CD4-positive, CD25-positive, alpha-beta regulatory T cell (primary cell): ENCODE results near the gene RNASE12. TPM values are rescaled to one million over a fixed set of nuclear protein-coding genes. Genes with fewer than 3 reads are reported as not detected.

Source experiments
- ATAC-seq, 2 donors: fragments of 150-1000 bp; cut with Tn5 transposase; one replicate each; pipeline ENCODE4 v1.10.0; 2021; ENCODE audit warnings: low read depth in 2 of 2, moderate number of reproducible peaks in 2 of 2, moderate library complexity in 1 of 2
- DNase-seq, 3 donors: peaks; one replicate each; pipeline versions ENCODE4 v3.0.0 to v3.0.0-alpha.2; 2012 to 2022; ENCODE audit warnings: mixed read lengths in 1 of 3
- H3K27ac ChIP-seq: one replicate; pipeline ENCODE4 v1.7.0; 2013; ENCODE audit warnings: mild to moderate bottlenecking, low read length; ENCODE audit not compliant: insufficient read depth, poor library complexity, severe bottlenecking
- H3K27me3 ChIP-seq: one replicate; pipeline ENCODE4 v1.7.0; 2013; ENCODE audit warnings: low read length; ENCODE audit not compliant: control insufficient read depth, insufficient read depth
- H3K36me3 ChIP-seq: one replicate; pipeline ENCODE4 v1.7.0; 2013; ENCODE audit warnings: mild to moderate bottlenecking, low read length, moderate library complexity; ENCODE audit not compliant: control insufficient read depth, insufficient read depth
- H3K4me1 ChIP-seq: 2 replicates; pipeline ENCODE4 v1.7.0; 2013; ENCODE audit warnings: mild to moderate bottlenecking, low read length; ENCODE audit not compliant: insufficient read depth, control insufficient read depth, poor library complexity, severe bottlenecking
- H3K4me3 ChIP-seq: one replicate; pipeline ENCODE4 v1.7.0; 2013; ENCODE audit warnings: low read depth, mild to moderate bottlenecking, low read length, moderate library complexity
- H3K9me3 ChIP-seq, 2 experiments: 1 replicate in 1 of 2; 2 replicates in 1 of 2; pipeline ENCODE4 v1.7.0; 2013; ENCODE audit warnings: low read length in 2 of 2, mild to moderate bottlenecking in 1 of 2, moderate library complexity in 1 of 2; ENCODE audit not compliant: control insufficient read depth in 2 of 2
- H3K27ac Mint-ChIP-seq, 3 donors: one replicate each; pipeline ENCODE4 v1.8.0; 2020 to 2022; ENCODE audit warnings: mild to moderate bottlenecking in 3 of 3, mixed read lengths in 3 of 3, moderate library complexity in 2 of 3
- H3K27me3 Mint-ChIP-seq: one replicate; pipeline ENCODE4 v1.8.0; 2022; ENCODE audit warnings: mild to moderate bottlenecking, mixed read lengths
- H3K36me3 Mint-ChIP-seq: one replicate; pipeline ENCODE4 v1.8.0; 2020; ENCODE audit warnings: mixed read lengths
- H3K4me1 Mint-ChIP-seq, 4 donors: one replicate each; pipeline ENCODE4 v1.8.0; 2020 to 2022; ENCODE audit warnings: mixed read lengths in 4 of 4, mild to moderate bottlenecking in 1 of 4
- H3K4me3 Mint-ChIP-seq, 4 donors: one replicate each; pipeline ENCODE4 v1.8.0; 2020 to 2022; ENCODE audit warnings: mild to moderate bottlenecking in 4 of 4, mixed read lengths in 4 of 4, moderate library complexity in 3 of 4
- H3K9me3 Mint-ChIP-seq, 7 donors: one replicate each; pipeline ENCODE4 v1.8.0; 2020 to 2022; ENCODE audit warnings: mixed read lengths in 7 of 7, mild to moderate bottlenecking in 3 of 7, moderate library complexity in 2 of 7
- polyA plus RNA-seq, 4 donors: library from polyadenylated mRNA; unstranded; fragments of 300-500 nt; fragmentation: Illumina TruSeq; gene quantifications; one replicate each; pipeline ENCODE4 v1.2.3, GENCODE V29; 2021
- total RNA-seq: library from RNA; stranded (reverse); gene quantifications from one replicate; pipeline ENCODE4 v1.2.3, GENCODE V29; 2022

The RNASE12 gene
- total and polyA plus RNA-seq, 5 donors from 2014 or later: not detected

GRCh38 chr14:20628063-20628854 is 37.1 kb upstream of the RNASE12 start:
- H3K4me1 Mint-ChIP-seq: peaks cover 35 to 88% (median 45%) of the 10 kb centered on the region in 4 donors
- H3K9me3 Mint-ChIP-seq: peaks cover 0 to 19% (median 0%) of the 10 kb centered on the region in 7 donors
- H3K27me3 ChIP-seq: peaks cover 73% of the 10 kb centered on the region
- H3K27ac ChIP-seq: no peak overlapping the region
- H3K9me3 ChIP-seq: peaks cover 0 to 3% of the 10 kb centered on the region in 2 experiments
- H3K4me1 ChIP-seq: peaks cover 42% of the 10 kb centered on the region
- peak overlapping the region in 2 of 3 donors; percentile 2 to 16 for H3K27ac Mint-ChIP-seq
- no peaks in the 10 kb centered on the region for H3K36me3 ChIP-seq
- peaks cover 91% of the 10 kb centered on the region for H3K27me3 Mint-ChIP-seq
- ATAC-seq (no peak), DNase-seq (no peak)
- no peak overlapping the region for H3K4me3 ChIP-seq
- H3K4me3 Mint-ChIP-seq: peak overlapping the region in 3 of 4 donors; percentile 1 to 21 (median 2)
- H3K36me3 Mint-ChIP-seq: no peaks in the 10 kb centered on the region

GRCh38 chr14:20627346-20628027 is 36.3 kb upstream of the RNASE12 start:
- peaks cover 0 to 13% (median 0%) of the 10 kb centered on the region in 7 donors for H3K9me3 Mint-ChIP-seq
- no peaks in the 10 kb centered on the region for H3K36me3 ChIP-seq

GRCh38 chr14:20626274-20626673 is 35.1 kb upstream of the RNASE12 start:
- H3K4me3 ChIP-seq: no peak overlapping the region
- H3K9me3 ChIP-seq: peaks cover 0 to 3% of the 10 kb centered on the region in 2 experiments
- H3K36me3 ChIP-seq: no peaks in the 10 kb centered on the region
- Mint-ChIP-seq H3K36me3 (no peaks in the 10 kb centered on the region), H3K9me3 (peaks cover 0 to 13% (median 0%) of the 10 kb centered on the region in 7 donors), H3K27me3 (peaks cover 93% of the 10 kb centered on the region), H3K4me3 (peak overlapping the region; percentile 45 to 88 (median 82)), H3K27ac (no peak overlapping the region), H3K4me1 (peaks cover 29 to 81% (median 46%) of the 10 kb centered on the region in 4 donors)
- H3K4me1 ChIP-seq: peaks cover 33% of the 10 kb centered on the region
- ATAC-seq (no peak), DNase-seq (no peak)
- peaks cover 65% of the 10 kb centered on the region for H3K27me3 ChIP-seq
- no peak overlapping the region for H3K27ac ChIP-seq

More at GRCh38 chr14:20627346-20628027, 36.3 kb upstream of the RNASE12 start:
- Histone ChIP-seq H3K9me3 (peaks cover 0 to 3% of the 10 kb centered on the region in 2 experiments), H3K4me1 (peaks cover 44% of the 10 kb centered on the region), H3K27ac (no peak overlapping the region), H3K27me3 (peaks cover 68% of the 10 kb centered on the region), H3K4me3 (no peak overlapping the region)
- Mint-ChIP-seq H3K4me3 (peak overlapping the region in 1 of 4 donors; percentile 81), H3K27me3 (peaks cover 91% of the 10 kb centered on the region), H3K36me3 (no peaks in the 10 kb centered on the region), H3K4me1 (peaks cover 30 to 87% (median 44%) of the 10 kb centered on the region in 4 donors), H3K27ac (no peak overlapping the region)
- DNase-seq (no peak), ATAC-seq (no peak)

GRCh38 chr14:20624495-20625070 is 33.4 kb upstream of the RNASE12 start:
- H3K36me3 ChIP-seq: no peaks in the 10 kb centered on the region
- H3K9me3 ChIP-seq: peaks cover 0 to 3% of the 10 kb centered on the region in 2 experiments
- H3K9me3 Mint-ChIP-seq: peaks cover 0 to 8% (median 0%) of the 10 kb centered on the region in 7 donors
- H3K4me3 Mint-ChIP-seq: peak overlapping the region; percentile 55 to 89 (median 85)
- H3K4me1 ChIP-seq: peaks cover 25% of the 10 kb centered on the region
- peak in 2 of 3 donors; percentile 38 to 76 for DNase-seq
- no peaks in the 10 kb centered on the region for H3K36me3 Mint-ChIP-seq
- peaks cover 23 to 68% (median 37%) of the 10 kb centered on the region in 4 donors for H3K4me1 Mint-ChIP-seq
- H3K4me3 ChIP-seq: peak overlapping the region; percentile 72
- H3K27me3 ChIP-seq: peaks cover 60% of the 10 kb centered on the region
- H3K27ac ChIP-seq: no peak overlapping the region
- ATAC-seq: peak; percentile 47 to 48
- peak overlapping the region in 2 of 3 donors; percentile 80 to 83 for H3K27ac Mint-ChIP-seq
- H3K27me3 Mint-ChIP-seq: peaks cover 89% of the 10 kb centered on the region

- Histone ChIP-seq H3K27me3 (peaks cover 52% of the 10 kb centered on the region), H3K4me3 (no peak overlapping the region), H3K36me3 (no peaks in the 10 kb centered on the region), H3K9me3 (peaks cover 0 to 3% of the 10 kb centered on the region in 2 experiments), H3K27ac (no peak overlapping the region), H3K4me1 (peaks cover 25% of the 10 kb centered on the region)
- Mint-ChIP-seq H3K4me1 (peaks cover 23 to 64% (median 35%) of the 10 kb centered on the region in 4 donors), H3K9me3 (peaks cover 0 to 8% (median 0%) of the 10 kb centered on the region in 7 donors), H3K27me3 (peaks cover 85% of the 10 kb centered on the region), H3K36me3 (no peaks in the 10 kb centered on the region), H3K4me3 (peak overlapping the region; percentile 55 to 89 (median 85)), H3K27ac (peak overlapping the region in 1 of 3 donors; percentile 38)
- no peak for DNase-seq
- no peak for ATAC-seq
These were observed 32.6 kb upstream of the RNASE12 start for GRCh38 chr14:20623798-20624197.

- H3K9me3 ChIP-seq: peaks cover 0 to 3% of the 10 kb centered on the region in 2 experiments
- H3K27ac Mint-ChIP-seq: peak overlapping the region in 1 of 3 donors; percentile 27
- no peak overlapping the region for H3K4me3 ChIP-seq
- peak overlapping the region in 3 of 4 donors; percentile 49 to 65 (median 50) for H3K4me3 Mint-ChIP-seq
- no peak overlapping the region for H3K27ac ChIP-seq
- H3K9me3 Mint-ChIP-seq: peaks cover 0 to 8% (median 0%) of the 10 kb centered on the region in 7 donors
- peaks cover 22 to 57% (median 33%) of the 10 kb centered on the region in 4 donors for H3K4me1 Mint-ChIP-seq
- no peaks in the 10 kb centered on the region for H3K36me3 ChIP-seq
- peaks cover 84% of the 10 kb centered on the region for H3K27me3 Mint-ChIP-seq
- peaks cover 25% of the 10 kb centered on the region for H3K4me1 ChIP-seq
- H3K36me3 Mint-ChIP-seq: no peaks in the 10 kb centered on the region
- DNase-seq: no peak
- H3K27me3 ChIP-seq: peaks cover 43% of the 10 kb centered on the region
- ATAC-seq: no peak
These were observed 31.7 kb upstream of the RNASE12 start for GRCh38 chr14:20622816-20623291.

GRCh38 chr14:20620798-20621478 is 29.8 kb upstream of the RNASE12 start:
- Histone ChIP-seq H3K36me3 (no peaks in the 10 kb centered on the region), H3K27ac (no peak overlapping the region), H3K4me3 (no peak overlapping the region), H3K9me3 (peaks cover 0 to 3% of the 10 kb centered on the region in 2 experiments), H3K27me3 (peaks cover 40% of the 10 kb centered on the region), H3K4me1 (peaks cover 18% of the 10 kb centered on the region)
- no peak overlapping the region for H3K4me3 Mint-ChIP-seq
- peaks cover 0 to 8% (median 0%) of the 10 kb centered on the region in 7 donors for H3K9me3 Mint-ChIP-seq
- H3K4me1 Mint-ChIP-seq: peaks cover 17 to 46% (median 31%) of the 10 kb centered on the region in 4 donors
- no peak for DNase-seq
- peaks cover 73% of the 10 kb centered on the region for H3K27me3 Mint-ChIP-seq
- no peaks in the 10 kb centered on the region for H3K36me3 Mint-ChIP-seq
- no peak for ATAC-seq
- H3K27ac Mint-ChIP-seq: no peak overlapping the region
